ENCODE measurements around the gene CLEC18C.

DNA sequence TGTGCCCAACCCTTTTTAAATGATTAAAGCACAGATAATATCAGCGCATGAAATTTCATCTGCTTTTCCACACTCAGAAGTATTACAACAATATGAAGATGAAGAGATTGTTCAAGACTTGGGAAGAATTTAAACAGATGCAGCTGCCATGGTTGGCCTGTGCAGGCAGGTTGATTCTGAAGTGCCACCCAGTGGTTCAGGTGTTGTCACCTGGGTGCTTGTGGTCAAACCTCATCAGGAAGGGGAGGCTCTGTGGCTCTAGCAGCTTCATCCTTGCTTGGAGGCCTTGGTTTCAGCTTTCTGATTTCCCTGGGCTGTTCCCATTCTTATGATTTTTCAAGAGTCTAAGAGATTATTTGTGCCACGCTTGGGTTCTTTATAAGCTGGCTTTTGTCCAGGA is 22.2 kb upstream of the CLEC18C start:
- TF ChIP-seq, protein P1, sequence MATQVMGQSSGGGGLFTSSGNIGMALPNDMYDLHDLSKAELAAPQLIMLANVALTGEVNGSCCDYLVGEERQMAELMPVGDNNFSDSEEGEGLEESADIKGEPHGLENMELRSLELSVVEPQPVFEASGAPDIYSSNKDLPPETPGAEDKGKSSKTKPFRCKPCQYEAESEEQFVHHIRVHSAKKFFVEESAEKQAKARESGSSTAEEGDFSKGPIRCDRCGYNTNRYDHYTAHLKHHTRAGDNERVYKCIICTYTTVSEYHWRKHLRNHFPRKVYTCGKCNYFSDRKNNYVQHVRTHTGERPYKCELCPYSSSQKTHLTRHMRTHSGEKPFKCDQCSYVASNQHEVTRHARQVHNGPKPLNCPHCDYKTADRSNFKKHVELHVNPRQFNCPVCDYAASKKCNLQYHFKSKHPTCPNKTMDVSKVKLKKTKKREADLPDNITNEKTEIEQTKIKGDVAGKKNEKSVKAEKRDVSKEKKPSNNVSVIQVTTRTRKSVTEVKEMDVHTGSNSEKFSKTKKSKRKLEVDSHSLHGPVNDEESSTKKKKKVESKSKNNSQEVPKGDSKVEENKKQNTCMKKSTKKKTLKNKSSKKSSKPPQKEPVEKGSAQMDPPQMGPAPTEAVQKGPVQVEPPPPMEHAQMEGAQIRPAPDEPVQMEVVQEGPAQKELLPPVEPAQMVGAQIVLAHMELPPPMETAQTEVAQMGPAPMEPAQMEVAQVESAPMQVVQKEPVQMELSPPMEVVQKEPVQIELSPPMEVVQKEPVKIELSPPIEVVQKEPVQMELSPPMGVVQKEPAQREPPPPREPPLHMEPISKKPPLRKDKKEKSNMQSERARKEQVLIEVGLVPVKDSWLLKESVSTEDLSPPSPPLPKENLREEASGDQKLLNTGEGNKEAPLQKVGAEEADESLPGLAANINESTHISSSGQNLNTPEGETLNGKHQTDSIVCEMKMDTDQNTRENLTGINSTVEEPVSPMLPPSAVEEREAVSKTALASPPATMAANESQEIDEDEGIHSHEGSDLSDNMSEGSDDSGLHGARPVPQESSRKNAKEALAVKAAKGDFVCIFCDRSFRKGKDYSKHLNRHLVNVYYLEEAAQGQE (IDR thresholded peaks at IDR 0.05; ENCODE audit: insufficient read depth in 1 of 2, low read depth in 2 of 2, low read length in 2 of 2) = no peak
- no peak for TF ChIP-seq FOXP2 (optimal IDR thresholded peaks at IDR 0.05; ENCODE audit: borderline replicate concordance, extremely low read depth, extremely low read length, insufficient read depth)
- TF ChIP-seq TAF1 (IDR thresholded peaks at IDR 0.05; ENCODE audit: borderline replicate concordance, insufficient read depth, low read length) = no peak
- TF ChIP-seq POLR2AphosphoS5 (IDR thresholded peaks at IDR 0.05; ENCODE audit: low read depth, low read length) = no peak
- TF ChIP-seq SIN3A (IDR thresholded peaks at IDR 0.05; ENCODE audit: borderline replicate concordance, insufficient read depth, low read length) = no peak

All from PFSK-1 (cell line).